Measurements from ENCODE around the gene PNPLA4.

DNA sequence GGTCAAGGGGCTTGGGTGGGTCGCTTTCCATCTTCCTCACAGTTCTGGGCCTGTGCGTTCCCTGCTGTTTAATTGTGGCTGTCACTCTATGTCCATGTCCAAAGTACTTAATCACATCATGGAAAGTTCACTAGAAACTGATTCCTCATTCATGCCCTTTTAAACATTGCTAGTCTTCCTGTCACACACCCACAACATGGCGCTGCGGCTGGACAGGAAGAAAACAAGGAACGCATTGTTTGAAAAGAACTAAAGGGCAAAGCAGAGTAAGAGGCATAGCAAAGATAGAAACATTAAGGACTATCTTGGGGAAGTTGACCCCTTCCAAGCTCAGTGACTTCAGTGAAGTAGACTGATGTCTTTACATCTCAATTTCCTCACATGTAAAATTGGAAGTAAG, 18.4 kb downstream of the PNPLA4 start:
- TF ChIP-seq, protein P1, sequence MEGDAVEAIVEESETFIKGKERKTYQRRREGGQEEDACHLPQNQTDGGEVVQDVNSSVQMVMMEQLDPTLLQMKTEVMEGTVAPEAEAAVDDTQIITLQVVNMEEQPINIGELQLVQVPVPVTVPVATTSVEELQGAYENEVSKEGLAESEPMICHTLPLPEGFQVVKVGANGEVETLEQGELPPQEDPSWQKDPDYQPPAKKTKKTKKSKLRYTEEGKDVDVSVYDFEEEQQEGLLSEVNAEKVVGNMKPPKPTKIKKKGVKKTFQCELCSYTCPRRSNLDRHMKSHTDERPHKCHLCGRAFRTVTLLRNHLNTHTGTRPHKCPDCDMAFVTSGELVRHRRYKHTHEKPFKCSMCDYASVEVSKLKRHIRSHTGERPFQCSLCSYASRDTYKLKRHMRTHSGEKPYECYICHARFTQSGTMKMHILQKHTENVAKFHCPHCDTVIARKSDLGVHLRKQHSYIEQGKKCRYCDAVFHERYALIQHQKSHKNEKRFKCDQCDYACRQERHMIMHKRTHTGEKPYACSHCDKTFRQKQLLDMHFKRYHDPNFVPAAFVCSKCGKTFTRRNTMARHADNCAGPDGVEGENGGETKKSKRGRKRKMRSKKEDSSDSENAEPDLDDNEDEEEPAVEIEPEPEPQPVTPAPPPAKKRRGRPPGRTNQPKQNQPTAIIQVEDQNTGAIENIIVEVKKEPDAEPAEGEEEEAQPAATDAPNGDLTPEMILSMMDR (conservative IDR thresholded peaks at IDR 0.05 in 1 of 2, IDR thresholded peaks at IDR 0.05 in 1 of 2; ENCODE audit: low read depth in 1 of 2, low read length in 2 of 2): no peak
- TF ChIP-seq EZH2 (IDR thresholded peaks at IDR 0.05; ENCODE audit: low read length, missing control alignments): no peak
